ENCODE results near the gene ZFHX3.
A peak's percentile ranks its signal among the peaks of the same experiment; 100 is the strongest.

The ZFHX3 gene

DNA sequence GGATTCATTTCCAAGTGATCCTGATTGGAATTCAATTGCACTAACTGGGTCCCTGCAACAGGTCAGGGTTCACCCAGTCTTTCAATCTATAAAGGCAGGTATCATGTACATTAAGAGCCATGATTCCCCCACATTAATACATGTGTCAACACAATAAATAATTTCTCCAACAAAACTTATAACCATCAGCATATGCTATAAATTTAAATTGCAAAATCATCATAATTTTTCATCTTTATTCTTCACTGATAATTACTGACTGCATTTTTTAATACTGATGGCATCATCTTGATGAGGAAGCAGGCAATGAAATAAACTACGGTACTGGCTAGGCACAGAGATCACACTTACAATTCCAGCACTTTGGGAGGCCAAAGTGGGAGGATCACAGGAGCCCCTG lies 59.4 kb downstream of the ZFHX3 start:
- Histone ChIP-seq H3K27me3 (ENCODE audit: control insufficient read depth in 1 of 2, insufficient read depth in 2 of 2, low read length in 2 of 2) (no peaks in the 10 kb centered on the region), H3K4me1 (ENCODE audit: insufficient read depth, low read length) (peaks cover 72% of the 10 kb centered on the region)

DNA sequence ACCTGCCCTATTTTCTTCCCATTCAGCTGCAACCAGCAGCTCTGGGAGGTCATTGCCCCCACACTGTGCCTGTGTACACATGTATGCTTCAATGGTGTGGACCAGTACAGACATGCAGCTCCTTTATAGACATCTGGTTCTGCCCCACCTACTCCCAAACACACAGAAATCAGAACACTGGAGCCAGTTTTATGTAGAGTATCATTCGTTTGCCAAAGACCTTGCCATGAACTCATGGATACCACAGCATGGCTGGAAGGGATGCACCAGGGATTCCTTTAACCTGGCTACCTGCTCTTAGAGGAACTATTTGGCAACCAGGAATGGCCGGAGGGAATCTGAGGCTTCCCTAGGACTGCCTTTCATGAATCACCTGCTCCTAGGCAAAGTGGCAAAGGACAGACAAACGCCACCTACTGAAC lies 60.4 kb downstream of the ZFHX3 start:
- Histone ChIP-seq H3K4me1 (ENCODE audit: insufficient read depth, low read length) (peaks cover 75% of the 10 kb centered on the region), H3K9me3 (ENCODE audit: low read length) (no peaks in the 10 kb centered on the region), H3K27me3 (ENCODE audit: control insufficient read depth in 1 of 2, insufficient read depth in 2 of 2, low read length in 2 of 2) (no peaks in the 10 kb centered on the region), H3K9ac (ENCODE audit: low read length) (no peak overlapping the region), H3K4me3 (ENCODE audit: low read depth in 1 of 2, low read length in 2 of 2) (no peak overlapping the region), H3K27ac (ENCODE audit: low read depth, low read length) (no peak overlapping the region), H3K36me3 (ENCODE audit: insufficient read depth, low read length) (no peaks in the 10 kb centered on the region)

More for the DNA sequence above, 59.4 kb downstream of the ZFHX3 start:
- no peaks in the 10 kb centered on the region for H3K9me3 ChIP-seq (ENCODE audit: low read length)
- H3K27ac ChIP-seq (ENCODE audit: low read depth, low read length): no peak overlapping the region
- no peaks in the 10 kb centered on the region for H3K36me3 ChIP-seq (ENCODE audit: insufficient read depth, low read length)
- no peak overlapping the region for H3K4me3 ChIP-seq (ENCODE audit: low read depth in 1 of 2, low read length in 2 of 2)
- H3K9ac ChIP-seq (ENCODE audit: low read length): no peak overlapping the region

DNA sequence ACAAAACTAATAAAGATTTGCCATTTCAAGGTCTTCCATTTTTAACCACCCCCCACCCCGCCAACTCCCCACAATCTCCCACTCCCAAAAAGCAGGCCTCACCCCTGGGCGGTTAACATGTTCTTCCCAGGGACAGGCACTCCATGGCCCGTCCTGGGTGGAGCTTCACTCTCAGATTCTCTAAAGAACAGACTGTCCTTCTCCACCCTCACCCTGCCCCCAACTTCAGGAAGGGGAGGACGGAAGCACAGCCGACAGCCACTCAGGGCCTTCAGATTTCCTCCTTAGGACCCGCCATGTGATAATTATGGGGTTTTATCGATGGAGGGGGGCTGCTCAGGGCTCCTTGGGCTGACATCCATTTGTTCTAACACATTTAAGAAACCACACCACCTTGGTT lies 61.9 kb downstream of the ZFHX3 start:
- peaks cover 65% of the 10 kb centered on the region for H3K4me1 ChIP-seq (ENCODE audit: insufficient read depth, low read length)
- no peaks in the 10 kb centered on the region for H3K27me3 ChIP-seq (ENCODE audit: control insufficient read depth in 1 of 2, insufficient read depth in 2 of 2, low read length in 2 of 2)
- no peaks in the 10 kb centered on the region for H3K9me3 ChIP-seq (ENCODE audit: low read length)
- no peak overlapping the region for H3K4me3 ChIP-seq (ENCODE audit: low read depth in 1 of 2, low read length in 2 of 2)
- H3K9ac ChIP-seq (ENCODE audit: low read length): no peak overlapping the region
- H3K36me3 ChIP-seq (ENCODE audit: insufficient read depth, low read length): no peaks in the 10 kb centered on the region
- H3K27ac ChIP-seq (ENCODE audit: low read depth, low read length): peak overlapping the region; percentile 37

DNA sequence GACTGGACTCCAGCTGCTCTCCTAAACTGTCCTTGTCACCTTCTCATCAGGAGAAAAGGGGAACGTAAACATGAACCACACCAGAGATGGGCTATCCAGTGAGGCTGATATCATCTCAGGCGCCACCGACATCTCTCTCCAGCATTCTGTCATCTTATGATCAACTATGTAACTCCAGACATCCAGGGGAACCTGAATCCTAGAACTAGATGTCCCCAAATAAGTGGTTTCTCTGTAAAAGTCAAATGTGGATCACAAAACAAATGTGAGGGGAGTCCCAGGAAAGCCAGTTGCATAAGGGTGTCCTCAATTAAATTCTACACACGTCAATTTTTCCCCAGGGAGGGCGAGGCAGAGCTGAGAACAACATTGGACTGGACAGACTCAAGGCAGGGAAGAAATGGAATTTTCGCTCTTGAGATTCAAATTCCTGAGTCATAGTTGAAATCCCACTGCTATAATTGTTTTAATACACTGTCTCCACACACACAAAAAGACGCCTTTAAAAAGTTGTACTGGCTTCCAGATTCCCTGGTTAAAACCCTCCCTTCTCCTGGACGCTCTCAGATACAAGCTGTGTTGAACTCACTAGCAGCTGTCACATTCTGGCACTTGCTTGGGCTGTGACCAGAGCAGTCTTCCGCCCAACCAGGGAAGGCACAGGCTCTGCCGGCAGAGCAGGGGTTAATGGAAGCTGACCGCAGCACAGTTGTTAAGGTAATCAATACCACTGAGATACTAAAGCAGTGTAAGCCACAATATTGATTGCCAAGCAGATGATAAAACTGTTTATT lies 62.6 kb downstream of the ZFHX3 start:
- H3K36me3 ChIP-seq (ENCODE audit: insufficient read depth, low read length): no peaks in the 10 kb centered on the region
- H3K9me3 ChIP-seq (ENCODE audit: low read length): no peaks in the 10 kb centered on the region
- H3K27ac ChIP-seq (ENCODE audit: low read depth, low read length): peak overlapping the region; percentile 37
- H3K27me3 ChIP-seq (ENCODE audit: control insufficient read depth in 1 of 2, insufficient read depth in 2 of 2, low read length in 2 of 2): no peaks in the 10 kb centered on the region
- H3K4me3 ChIP-seq (ENCODE audit: low read depth in 1 of 2, low read length in 2 of 2): peak overlapping the region; percentile 3 to 13
- peaks cover 65% of the 10 kb centered on the region for H3K4me1 ChIP-seq (ENCODE audit: insufficient read depth, low read length)
- H3K9ac ChIP-seq (ENCODE audit: low read length): no peak overlapping the region

DNA sequence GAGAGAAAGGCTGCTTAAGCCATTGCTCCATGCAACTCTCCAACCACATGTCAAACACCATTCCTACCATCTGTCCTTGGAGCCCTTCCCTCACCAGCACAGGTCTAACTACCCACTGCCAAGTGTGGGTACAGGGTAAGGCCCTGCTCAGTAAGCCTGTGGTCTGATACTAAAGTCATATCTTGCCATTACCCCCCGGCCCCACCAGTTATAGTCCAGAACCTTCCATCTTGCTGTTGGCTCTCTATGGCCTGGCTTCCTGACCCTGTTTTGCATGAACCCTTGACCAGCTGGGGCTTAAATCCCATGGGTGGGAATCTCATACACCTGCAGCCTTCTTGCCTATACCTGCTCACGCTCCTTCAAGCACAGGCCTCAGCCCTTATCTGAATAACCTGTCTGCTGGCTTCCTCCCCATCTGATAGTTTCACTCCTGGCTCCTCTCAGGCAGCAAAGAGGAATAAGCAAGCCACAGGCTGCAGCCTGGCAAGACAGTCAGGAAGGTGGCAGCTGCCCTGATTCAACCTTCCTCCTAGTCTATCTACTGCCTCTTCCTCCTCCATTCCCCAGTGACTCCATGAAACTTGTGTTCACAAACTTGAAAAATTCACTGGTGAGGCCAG lies 64.1 kb downstream of the ZFHX3 start:
- no peaks in the 10 kb centered on the region for H3K36me3 ChIP-seq (ENCODE audit: insufficient read depth, low read length)
- no peak overlapping the region for H3K27ac ChIP-seq (ENCODE audit: low read depth, low read length)
- H3K4me1 ChIP-seq (ENCODE audit: insufficient read depth, low read length): peaks cover 60% of the 10 kb centered on the region

DNA sequence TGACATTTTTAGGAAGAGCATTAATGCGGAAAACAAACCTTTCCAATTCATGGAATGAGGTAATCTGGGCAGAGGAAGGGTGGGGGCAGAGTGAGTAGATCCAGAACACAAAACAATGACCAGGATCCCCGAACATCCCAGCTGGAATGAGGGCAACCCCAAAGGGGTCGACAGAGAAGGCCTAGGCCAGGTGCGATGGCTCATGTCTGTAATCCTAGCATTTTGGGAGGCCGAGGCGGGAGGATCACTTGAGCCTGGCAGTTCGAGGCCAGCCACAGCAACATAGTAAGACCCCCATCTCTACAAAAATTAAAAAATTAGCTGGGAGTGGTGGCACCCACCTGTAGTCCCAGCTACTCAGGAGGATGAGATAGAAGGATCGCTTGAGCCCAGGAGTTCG lies 64.7 kb downstream of the ZFHX3 start:
- H3K4me1 ChIP-seq (ENCODE audit: insufficient read depth, low read length): peaks cover 60% of the 10 kb centered on the region
- no peak overlapping the region for H3K27ac ChIP-seq (ENCODE audit: low read depth, low read length)
- H3K36me3 ChIP-seq (ENCODE audit: insufficient read depth, low read length): no peaks in the 10 kb centered on the region
- H3K9me3 ChIP-seq (ENCODE audit: low read length): no peaks in the 10 kb centered on the region
- H3K27me3 ChIP-seq (ENCODE audit: control insufficient read depth in 1 of 2, insufficient read depth in 2 of 2, low read length in 2 of 2): no peaks in the 10 kb centered on the region
- no peak overlapping the region for H3K4me3 ChIP-seq (ENCODE audit: low read depth in 1 of 2, low read length in 2 of 2)
- H3K9ac ChIP-seq (ENCODE audit: low read length): no peak overlapping the region

More for the DNA sequence above, 64.1 kb downstream of the ZFHX3 start:
- Histone ChIP-seq H3K9me3 (ENCODE audit: low read length) (no peaks in the 10 kb centered on the region), H3K27me3 (ENCODE audit: control insufficient read depth in 1 of 2, insufficient read depth in 2 of 2, low read length in 2 of 2) (no peaks in the 10 kb centered on the region), H3K9ac (ENCODE audit: low read length) (no peak overlapping the region), H3K4me3 (ENCODE audit: low read depth in 1 of 2, low read length in 2 of 2) (no peak overlapping the region)

DNA sequence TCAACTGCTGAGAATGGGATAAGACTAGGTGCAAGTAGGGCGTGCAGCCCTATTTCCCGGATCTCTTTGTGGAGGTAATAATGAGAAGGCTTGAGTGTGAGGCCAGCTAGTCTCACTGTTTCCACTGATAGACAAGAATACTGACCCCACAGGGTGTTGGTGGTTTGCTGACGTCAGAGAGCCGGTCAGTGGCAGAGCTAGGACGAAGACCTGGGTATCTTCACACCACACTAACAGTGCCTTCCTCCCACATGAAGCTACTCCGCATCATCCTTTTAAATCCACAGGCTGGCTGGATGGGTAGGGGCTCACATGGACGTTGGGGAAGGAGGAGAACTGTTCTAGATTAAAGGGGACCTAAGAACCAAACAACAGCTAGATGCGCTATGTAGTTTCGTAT lies 68.0 kb downstream of the ZFHX3 start:
- Histone ChIP-seq H3K27ac (ENCODE audit: low read depth, low read length) (no peak overlapping the region), H3K9me3 (ENCODE audit: low read length) (no peaks in the 10 kb centered on the region), H3K9ac (ENCODE audit: low read length) (no peak overlapping the region), H3K36me3 (ENCODE audit: insufficient read depth, low read length) (no peaks in the 10 kb centered on the region), H3K27me3 (ENCODE audit: control insufficient read depth in 1 of 2, insufficient read depth in 2 of 2, low read length in 2 of 2) (no peaks in the 10 kb centered on the region), H3K4me3 (ENCODE audit: low read depth in 1 of 2, low read length in 2 of 2) (no peak overlapping the region), H3K4me1 (ENCODE audit: insufficient read depth, low read length) (peaks cover 29% of the 10 kb centered on the region)

DNA sequence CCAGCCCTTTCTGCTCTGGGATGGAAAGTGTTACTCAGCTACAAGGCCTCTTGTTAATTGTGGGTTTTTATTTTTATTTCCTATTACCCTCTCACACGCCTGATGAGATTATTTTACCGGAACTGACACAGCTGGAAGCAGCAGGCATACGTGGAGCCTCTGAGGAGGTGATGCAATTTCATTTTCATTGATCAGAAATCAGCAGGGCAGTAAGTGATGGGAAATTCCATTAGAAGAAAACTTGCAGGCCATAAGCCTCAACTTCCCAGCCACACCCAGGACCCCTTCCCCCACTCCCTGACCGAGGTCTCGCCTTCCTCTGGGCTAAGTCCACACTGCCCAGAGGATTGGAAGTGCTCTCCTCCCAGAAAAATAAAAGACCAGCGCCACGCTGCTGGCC lies 69.7 kb downstream of the ZFHX3 start:
- Histone ChIP-seq H3K4me1 (ENCODE audit: insufficient read depth, low read length) (peaks cover 27% of the 10 kb centered on the region), H3K27me3 (ENCODE audit: control insufficient read depth in 1 of 2, insufficient read depth in 2 of 2, low read length in 2 of 2) (no peaks in the 10 kb centered on the region), H3K36me3 (ENCODE audit: insufficient read depth, low read length) (no peaks in the 10 kb centered on the region), H3K9ac (ENCODE audit: low read length) (no peak overlapping the region), H3K4me3 (ENCODE audit: low read depth in 1 of 2, low read length in 2 of 2) (no peak overlapping the region), H3K27ac (ENCODE audit: low read depth, low read length) (no peak overlapping the region), H3K9me3 (ENCODE audit: low read length) (no peaks in the 10 kb centered on the region)

DNA sequence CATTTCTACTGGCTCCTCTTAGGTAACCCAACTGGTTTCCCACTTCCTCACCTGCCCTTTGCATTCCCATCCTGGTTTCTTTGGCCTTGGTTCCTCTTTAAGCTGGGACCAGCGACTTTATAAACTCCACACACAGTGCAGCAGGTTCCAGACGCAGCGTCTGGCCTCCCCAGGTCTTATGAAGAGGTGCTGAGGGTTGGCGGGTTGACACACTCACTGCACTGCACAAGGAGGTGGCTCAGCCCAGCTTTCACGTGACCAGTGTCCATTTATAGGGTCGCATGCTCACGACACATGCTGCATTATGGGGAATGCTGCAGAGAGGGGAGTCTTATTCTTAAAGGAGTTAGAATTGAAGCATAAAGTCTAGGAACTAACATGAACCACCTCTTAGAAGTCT lies 70.8 kb downstream of the ZFHX3 start:
- no peaks in the 10 kb centered on the region for H3K27me3 ChIP-seq (ENCODE audit: control insufficient read depth in 1 of 2, insufficient read depth in 2 of 2, low read length in 2 of 2)
- H3K4me3 ChIP-seq (ENCODE audit: low read depth in 1 of 2, low read length in 2 of 2): no peak overlapping the region
- peaks cover 21% of the 10 kb centered on the region for H3K4me1 ChIP-seq (ENCODE audit: insufficient read depth, low read length)
- no peak overlapping the region for H3K9ac ChIP-seq (ENCODE audit: low read length)
- H3K9me3 ChIP-seq (ENCODE audit: low read length): no peaks in the 10 kb centered on the region
- no peaks in the 10 kb centered on the region for H3K36me3 ChIP-seq (ENCODE audit: insufficient read depth, low read length)
- no peak overlapping the region for H3K27ac ChIP-seq (ENCODE audit: low read depth, low read length)

DNA sequence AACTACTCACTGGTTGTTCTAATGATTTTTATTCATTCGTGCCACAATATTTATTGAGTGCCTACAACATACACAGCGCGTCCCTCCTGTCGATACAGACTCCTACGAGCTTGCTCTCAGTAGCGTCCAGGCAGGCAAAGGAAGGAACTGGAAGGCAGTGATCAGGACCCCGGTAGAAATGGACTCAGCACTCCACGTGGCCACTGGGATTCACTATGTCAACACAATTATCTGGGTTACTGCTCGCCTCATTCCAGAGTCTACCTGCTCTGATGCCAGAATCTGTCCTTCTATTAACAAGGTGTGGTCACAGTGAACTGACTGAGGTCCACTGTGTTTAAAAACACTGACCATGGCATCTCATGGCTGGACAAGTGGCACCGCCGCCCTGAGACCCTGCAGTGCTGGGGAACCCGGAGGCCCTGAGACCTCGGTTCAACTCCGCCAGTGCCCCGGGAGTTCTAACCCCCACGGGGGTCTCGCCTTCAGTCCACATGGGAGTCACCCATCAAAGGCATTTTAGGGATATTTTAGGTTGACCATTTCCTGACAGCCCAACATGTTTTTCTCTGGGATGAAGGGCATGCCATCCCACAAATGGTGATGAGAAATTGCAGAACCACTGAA lies 71.4 kb downstream of the ZFHX3 start:
- no peaks in the 10 kb centered on the region for H3K36me3 ChIP-seq (ENCODE audit: insufficient read depth, low read length)
- H3K27ac ChIP-seq (ENCODE audit: low read depth, low read length): no peak overlapping the region
- peaks cover 21% of the 10 kb centered on the region for H3K4me1 ChIP-seq (ENCODE audit: insufficient read depth, low read length)
- no peaks in the 10 kb centered on the region for H3K27me3 ChIP-seq (ENCODE audit: control insufficient read depth in 1 of 2, insufficient read depth in 2 of 2, low read length in 2 of 2)
- no peaks in the 10 kb centered on the region for H3K9me3 ChIP-seq (ENCODE audit: low read length)
- no peak overlapping the region for H3K9ac ChIP-seq (ENCODE audit: low read length)
- no peak overlapping the region for H3K4me3 ChIP-seq (ENCODE audit: low read depth in 1 of 2, low read length in 2 of 2)

DNA sequence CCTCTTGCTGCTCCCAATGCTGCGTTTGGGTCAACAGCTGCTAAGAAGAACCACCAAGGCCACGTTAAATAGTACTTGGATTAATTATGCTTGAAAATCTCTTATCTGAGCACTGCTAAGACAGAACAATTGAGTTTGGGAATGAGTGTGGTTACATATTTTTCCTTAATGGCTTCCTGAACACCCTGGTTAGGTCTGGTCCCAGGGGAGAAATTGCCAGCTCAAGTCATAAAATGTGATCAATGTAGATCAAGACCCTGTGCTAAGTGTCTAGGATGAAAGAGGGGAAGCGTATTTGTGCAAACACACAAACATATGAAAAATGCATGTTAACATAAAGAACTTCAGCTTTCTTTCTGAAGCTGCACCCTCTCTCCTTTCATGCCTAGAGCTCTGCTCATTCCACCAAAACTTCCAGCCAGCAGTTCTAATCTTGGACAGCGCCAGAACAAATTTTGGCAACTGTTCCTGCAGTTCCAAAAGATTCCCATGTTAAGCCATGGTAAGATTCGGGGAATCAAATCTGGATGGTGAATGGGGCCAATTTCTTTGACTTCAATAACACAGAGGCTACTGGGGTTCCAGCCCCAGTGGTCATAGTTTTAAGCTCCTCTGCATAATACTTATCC lies 72.0 kb downstream of the ZFHX3 start:
- Histone ChIP-seq H3K27me3 (ENCODE audit: control insufficient read depth in 1 of 2, insufficient read depth in 2 of 2, low read length in 2 of 2) (no peaks in the 10 kb centered on the region), H3K27ac (ENCODE audit: low read depth, low read length) (no peak overlapping the region), H3K4me1 (ENCODE audit: insufficient read depth, low read length) (peaks cover 21% of the 10 kb centered on the region), H3K9ac (ENCODE audit: low read length) (no peak overlapping the region), H3K4me3 (ENCODE audit: low read depth in 1 of 2, low read length in 2 of 2) (no peak overlapping the region), H3K9me3 (ENCODE audit: low read length) (no peaks in the 10 kb centered on the region), H3K36me3 (ENCODE audit: insufficient read depth, low read length) (no peaks in the 10 kb centered on the region)
